ENCODE data around the gene SSPN. TPM values are rescaled to one million over a fixed set of nuclear protein-coding genes. Genes with fewer than 3 reads are reported as not detected.

The SSPN gene
- total RNA-seq, 1 donor from 2014 or later: 1.7 TPM

- no peaks in the 10 kb centered on the region for H3K27me3 ChIP-seq (ENCODE audit: control insufficient read depth, insufficient read depth, low read length)
- DNase-seq (ENCODE audit: low read depth): no peak
- no peak overlapping the region for H3K4me3 ChIP-seq (ENCODE audit: low read depth, low read length)
- no peak for TF ChIP-seq CTCF (IDR thresholded peaks at IDR 0.05; ENCODE audit: insufficient read depth, low read length, poor library complexity, severe bottlenecking)
- no peaks in the 10 kb centered on the region for H3K36me3 ChIP-seq (ENCODE audit: control insufficient read depth, insufficient read depth, low read length)
Observed at GRCh38 chr12:26280869-26281268, 85.5 kb downstream of the SSPN start.

- Histone ChIP-seq H3K4me3 (ENCODE audit: low read depth, low read length) (no peak overlapping the region), H3K36me3 (ENCODE audit: control insufficient read depth, insufficient read depth, low read length) (no peaks in the 10 kb centered on the region), H3K27me3 (ENCODE audit: control insufficient read depth, insufficient read depth, low read length) (no peaks in the 10 kb centered on the region)
- no peak for DNase-seq (ENCODE audit: low read depth)
- no peak for TF ChIP-seq CTCF (IDR thresholded peaks at IDR 0.05; ENCODE audit: insufficient read depth, low read length, poor library complexity, severe bottlenecking)
Observed at GRCh38 chr12:26281320-26281719, 85.9 kb downstream of the SSPN start.

- Histone ChIP-seq H3K36me3 (ENCODE audit: control insufficient read depth, insufficient read depth, low read length) (no peaks in the 10 kb centered on the region), H3K4me3 (ENCODE audit: low read depth, low read length) (no peak overlapping the region), H3K27me3 (ENCODE audit: control insufficient read depth, insufficient read depth, low read length) (no peaks in the 10 kb centered on the region)
- no peak for TF ChIP-seq CTCF (IDR thresholded peaks at IDR 0.05; ENCODE audit: insufficient read depth, low read length, poor library complexity, severe bottlenecking)
- DNase-seq (ENCODE audit: low read depth): no peak
Observed at GRCh38 chr12:26282339-26282940, 87.1 kb downstream of the SSPN start.

- TF ChIP-seq CTCF (IDR thresholded peaks at IDR 0.05; ENCODE audit: insufficient read depth, low read length, poor library complexity, severe bottlenecking): no peak
- Histone ChIP-seq H3K27me3 (ENCODE audit: control insufficient read depth, insufficient read depth, low read length) (no peaks in the 10 kb centered on the region), H3K36me3 (ENCODE audit: control insufficient read depth, insufficient read depth, low read length) (no peaks in the 10 kb centered on the region), H3K4me3 (ENCODE audit: low read depth, low read length) (no peak overlapping the region)
- no peak for DNase-seq (ENCODE audit: low read depth)
Observed at GRCh38 chr12:26283046-26283445, 87.7 kb downstream of the SSPN start.

GRCh38 chr12:26283617-26284016, 88.2 kb downstream of the SSPN start:
- no peaks in the 10 kb centered on the region for H3K36me3 ChIP-seq (ENCODE audit: control insufficient read depth, insufficient read depth, low read length)
- TF ChIP-seq CTCF (IDR thresholded peaks at IDR 0.05; ENCODE audit: insufficient read depth, low read length, poor library complexity, severe bottlenecking): no peak
- no peak for DNase-seq (ENCODE audit: low read depth)
- H3K27me3 ChIP-seq (ENCODE audit: control insufficient read depth, insufficient read depth, low read length): no peaks in the 10 kb centered on the region
- no peak overlapping the region for H3K4me3 ChIP-seq (ENCODE audit: low read depth, low read length)

- Histone ChIP-seq H3K4me3 (ENCODE audit: low read depth, low read length) (no peak overlapping the region), H3K36me3 (ENCODE audit: control insufficient read depth, insufficient read depth, low read length) (no peaks in the 10 kb centered on the region), H3K27me3 (ENCODE audit: control insufficient read depth, insufficient read depth, low read length) (no peaks in the 10 kb centered on the region)
- TF ChIP-seq CTCF (IDR thresholded peaks at IDR 0.05; ENCODE audit: insufficient read depth, low read length, poor library complexity, severe bottlenecking): no peak
- DNase-seq (ENCODE audit: low read depth): no peak
Observed at GRCh38 chr12:26285401-26285800, 90.0 kb downstream of the SSPN start.

All from kidney epithelial cell (primary cell).